Measurements from ENCODE around the gene FDPS.
"Not testable (repeated sequence)": the region's sequence is repeated elsewhere in the genome, so short reads cannot be mapped to it uniquely, and the experiment has no call there.

FDPS gene

GRCh38 chr1:155286544-155286943 lies 22.1 kb upstream of the FDPS start:
- DNase-seq, result no peak

DNA sequence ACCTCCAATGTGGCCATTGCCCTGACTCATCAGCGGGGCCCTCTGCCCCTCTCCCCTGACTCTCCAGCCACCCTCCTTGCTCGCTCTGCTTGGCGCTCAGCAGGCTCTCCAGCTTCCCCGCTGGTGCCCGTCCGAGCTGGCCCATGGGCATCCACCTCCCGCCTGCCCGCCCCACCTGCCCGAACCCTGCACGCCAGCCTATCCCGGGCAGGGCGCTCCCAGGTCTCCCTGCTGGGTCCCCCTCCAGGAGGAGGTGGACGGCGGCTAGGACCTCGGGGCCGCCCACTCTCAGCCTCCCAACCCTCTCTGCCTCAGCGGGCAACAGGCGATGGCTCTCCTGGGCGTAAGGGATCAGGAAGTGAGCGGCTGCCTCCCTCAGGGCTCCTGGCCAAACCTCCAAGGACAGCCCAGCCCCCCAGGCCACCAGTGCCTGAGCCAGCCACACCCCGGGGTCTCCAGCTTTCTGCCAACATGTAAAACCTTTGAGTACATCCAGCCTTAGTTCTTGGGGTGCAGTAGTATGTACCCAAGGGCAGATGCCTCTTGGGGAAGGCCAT lies 20.6 kb upstream of the FDPS start:
- no peak for DNase-seq

DNA sequence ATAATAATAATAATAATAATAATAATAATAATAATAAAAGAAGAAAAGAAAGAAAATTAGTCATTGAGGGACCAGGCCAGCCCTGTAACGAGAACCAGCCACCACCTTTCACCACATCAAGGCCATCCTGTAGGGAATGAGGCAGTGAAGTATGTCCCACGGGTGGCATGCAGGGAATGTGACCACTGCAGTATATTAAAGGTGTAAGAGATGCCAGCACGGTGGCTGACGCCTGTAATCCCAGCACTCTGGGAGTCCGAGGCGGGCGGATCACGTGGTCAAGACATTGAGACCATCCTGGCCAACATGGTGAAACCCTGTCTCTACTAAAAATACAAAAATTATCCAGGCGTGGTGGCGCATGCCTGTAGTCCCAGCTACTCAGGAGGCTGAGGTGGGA lies 17.7 kb upstream of the FDPS start:
- DNase-seq, result not testable (repeated sequence)

GRCh38 chr1:155293086-155293749 lies 15.4 kb upstream of the FDPS start:
- no peak for DNase-seq

- no peak for DNase-seq
Observed at GRCh38 chr1:155294520-155295182, 14.0 kb upstream of the FDPS start.

DNA sequence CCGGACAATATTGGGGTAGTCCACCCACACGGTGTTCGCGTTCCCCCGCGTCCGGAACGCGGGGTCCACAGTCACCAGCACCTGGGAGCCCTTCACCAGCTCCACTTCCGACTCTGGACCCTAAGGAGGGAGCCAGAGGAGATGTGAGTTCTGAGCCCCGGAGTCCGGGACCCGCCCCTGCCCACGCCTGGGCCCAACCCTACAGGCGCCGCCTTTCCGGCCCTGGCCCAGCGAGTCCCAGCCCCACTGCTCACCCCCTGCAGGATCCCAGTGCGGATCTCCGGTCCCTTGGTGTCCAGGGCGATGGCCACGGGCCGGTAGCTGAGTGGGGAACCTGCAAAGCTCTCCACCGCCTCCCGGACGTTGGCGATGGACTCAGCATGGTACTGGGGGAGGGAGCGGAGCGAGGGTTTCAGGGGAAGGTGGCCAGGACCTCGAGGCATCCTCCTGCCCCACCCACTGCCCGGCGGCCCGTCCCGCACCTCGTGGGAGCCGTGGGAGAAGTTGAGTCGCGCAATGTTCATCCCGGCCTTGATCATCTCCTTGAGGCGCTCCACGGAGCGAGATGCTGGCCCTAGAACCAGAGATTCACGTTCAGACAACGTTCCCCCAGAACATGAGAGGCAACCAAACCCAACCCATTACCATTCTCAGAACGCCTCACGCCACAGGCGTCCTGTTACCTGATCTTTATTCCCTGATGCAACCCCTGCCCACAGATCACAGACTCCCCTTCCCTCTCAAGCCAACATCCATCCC lies 13.3 kb upstream of the FDPS start:
- no peak for DNase-seq

DNA sequence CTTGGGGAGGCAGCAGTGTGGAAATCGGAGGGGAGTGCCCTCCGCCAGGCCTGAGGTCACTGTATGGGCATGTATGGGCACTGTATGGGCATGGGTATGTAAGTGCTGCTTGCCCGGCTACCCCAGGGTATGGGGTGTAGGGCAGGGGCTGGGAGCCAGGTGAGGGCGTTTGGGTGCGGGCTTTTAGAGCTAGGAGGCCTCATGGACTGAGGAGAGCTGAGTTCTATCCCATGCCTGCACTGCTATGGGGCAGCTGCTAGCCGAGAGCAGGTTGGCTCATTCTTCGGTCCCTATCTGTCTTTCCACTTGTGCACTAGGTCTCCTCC lies 12.8 kb upstream of the FDPS start:
- DNase-seq, result no peak

DNA sequence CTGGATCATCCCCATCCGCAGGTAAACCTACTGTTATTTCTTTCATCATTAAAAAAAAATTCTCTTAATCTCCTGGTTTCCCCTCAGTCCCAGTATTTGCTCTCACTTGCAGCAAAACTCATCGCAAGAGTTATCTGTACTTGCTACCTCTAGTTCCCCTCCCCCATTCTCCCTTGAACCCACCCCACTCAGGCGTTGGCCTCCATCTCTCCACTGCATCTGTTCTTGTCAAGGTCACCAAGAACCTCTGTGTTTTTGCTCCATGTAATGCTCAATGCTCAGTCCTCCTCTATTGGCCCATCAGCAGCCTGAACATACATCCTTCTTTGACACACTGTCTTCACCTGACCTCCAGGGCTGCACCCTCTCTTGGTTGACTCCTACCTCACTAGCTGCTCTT lies 12.0 kb upstream of the FDPS start:
- no peak for DNase-seq

- no peak for DNase-seq
Observed at GRCh38 chr1:155297384-155297783, 11.3 kb upstream of the FDPS start.

DNA sequence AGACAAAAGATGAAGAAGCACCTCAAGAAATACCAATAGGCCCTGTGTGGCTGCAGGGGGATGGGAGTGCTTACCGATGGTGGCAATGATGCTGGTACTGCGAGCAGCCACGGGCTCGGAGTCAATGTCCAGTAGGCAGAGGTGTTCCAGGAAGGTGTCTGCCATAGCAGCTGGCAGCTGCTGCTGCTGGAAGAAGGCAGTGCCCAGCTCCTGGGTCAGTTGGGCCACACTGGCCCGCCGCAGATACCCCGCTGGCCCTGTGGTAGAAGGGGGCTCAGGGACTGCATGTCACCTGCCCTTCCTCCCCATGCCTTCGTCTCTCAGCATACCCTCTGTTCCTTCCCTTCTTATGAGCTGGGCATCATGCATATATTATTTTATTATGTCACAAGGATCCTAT lies 8.6 kb upstream of the FDPS start:
- no peak for DNase-seq

DNA sequence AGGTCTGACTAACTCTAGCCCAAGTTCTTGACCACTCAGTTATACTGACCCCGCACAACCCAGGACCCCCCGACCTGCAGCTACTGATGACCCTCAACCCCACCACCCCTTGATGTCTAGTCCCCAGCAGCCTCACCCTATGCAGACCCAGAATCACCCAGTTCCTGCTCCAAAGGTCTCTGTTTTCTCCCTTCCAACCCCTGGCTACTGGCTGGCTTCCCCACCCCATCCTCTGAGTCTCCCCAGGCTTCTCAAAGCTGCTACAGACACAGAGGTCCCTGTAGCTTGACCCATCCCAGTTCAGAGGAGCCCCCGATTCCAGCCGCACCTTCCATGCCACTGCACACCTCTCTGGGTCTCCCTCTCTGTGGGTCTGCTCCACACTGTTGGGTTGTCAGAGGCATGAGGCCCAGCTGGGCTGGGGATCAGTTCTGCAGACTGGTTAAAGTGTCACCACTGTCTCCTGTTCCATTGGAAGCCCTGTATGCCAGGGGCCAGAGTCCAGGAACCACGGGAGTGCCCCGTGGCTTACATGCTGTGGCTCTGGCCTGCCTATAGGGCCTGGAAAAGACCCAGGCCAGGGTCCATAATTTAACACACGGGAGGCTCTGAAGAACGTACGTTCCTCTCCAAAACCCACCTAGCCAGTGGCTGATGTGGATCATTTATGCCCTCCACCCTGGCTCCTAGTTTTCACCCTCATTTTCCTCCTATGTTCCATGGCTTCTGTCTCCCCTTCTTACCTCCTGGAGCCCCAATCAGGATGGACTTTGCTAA lies 7.9 kb upstream of the FDPS start:
- DNase-seq, result no peak

DNA sequence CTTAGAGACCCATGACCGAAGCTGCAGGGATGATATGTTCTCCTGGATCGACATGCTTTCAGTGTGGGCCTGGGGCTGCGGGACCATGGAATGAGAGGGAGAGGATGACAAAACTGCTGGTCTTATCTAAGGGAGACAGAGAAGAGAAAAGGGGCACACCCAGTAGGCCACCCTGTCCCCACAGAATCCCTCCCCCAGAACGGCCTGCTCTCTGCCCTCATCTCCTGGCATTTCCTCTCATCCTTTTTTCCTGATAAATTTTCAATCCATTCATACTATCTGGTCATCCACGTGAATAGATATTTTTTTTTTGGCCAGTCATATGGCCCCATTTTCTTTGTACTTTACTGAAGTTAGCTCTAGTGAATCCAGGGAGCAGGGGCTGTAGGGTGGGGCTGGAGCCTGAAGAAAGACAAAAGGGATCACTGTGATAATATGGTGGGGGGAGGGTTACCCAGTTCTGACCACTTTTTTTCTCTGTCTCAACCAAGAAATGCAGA lies 7.3 kb upstream of the FDPS start, which contains the start of gene PKLR:
PKLR (minus strand) TSS at position 97 of the 500 bp plus-strand sequence; CDS start at position 54, 43 bp downstream.
- DNase-seq, result no peak

DNA sequence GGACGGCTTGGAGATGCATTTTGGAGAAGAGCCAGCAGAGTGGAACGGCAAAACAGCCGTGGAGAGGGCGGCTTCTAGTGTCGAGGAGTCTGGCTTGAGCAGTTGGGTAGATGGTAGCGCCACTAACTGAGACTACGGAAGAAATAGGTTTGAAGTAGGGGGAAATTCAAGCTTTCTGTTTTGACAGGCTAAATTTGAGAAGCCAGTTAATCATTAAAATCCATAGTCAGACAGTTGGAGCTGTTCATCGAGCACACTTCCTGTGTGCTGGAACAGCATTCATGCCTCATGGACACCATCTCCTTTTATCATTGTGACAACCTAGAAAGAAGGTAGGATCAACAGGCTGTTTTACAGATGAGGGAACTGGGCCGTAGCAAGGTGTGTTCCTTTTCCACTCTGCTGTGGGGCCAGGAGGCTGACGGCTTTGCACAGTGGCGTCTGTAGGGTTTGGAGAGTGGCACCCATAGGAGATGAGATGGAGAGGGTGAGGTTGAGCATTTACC lies 4.1 kb upstream of the FDPS start:
- peak; percentile 53 for DNase-seq

- no peak for DNase-seq
Observed at GRCh38 chr1:155305881-155306391, 2.7 kb upstream of the FDPS start.

DNA sequence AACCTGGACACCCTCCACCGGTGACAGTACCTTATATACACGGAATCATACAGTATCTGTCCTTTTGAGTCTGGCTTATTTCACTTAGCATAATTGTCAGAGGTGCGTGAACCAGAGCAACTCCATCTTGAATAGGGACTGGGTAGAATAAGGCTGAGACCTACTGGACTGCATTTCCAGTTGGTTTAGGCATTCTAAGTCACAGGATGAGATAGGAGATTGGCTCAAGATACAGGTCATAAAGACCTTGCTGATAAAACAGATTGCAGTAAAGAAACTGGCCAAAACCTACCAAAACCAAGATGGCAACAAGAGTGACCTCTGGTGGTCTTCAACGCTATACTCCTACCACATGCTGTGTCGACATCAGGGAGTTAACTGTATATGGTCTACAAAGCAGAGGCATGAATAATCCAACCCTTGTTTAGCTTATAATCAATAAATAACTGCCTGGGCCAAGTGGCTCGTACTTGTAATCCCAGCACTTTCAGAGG lies 1.4 kb upstream of the FDPS start:
- DNase-seq, result peak; percentile 22

DNA sequence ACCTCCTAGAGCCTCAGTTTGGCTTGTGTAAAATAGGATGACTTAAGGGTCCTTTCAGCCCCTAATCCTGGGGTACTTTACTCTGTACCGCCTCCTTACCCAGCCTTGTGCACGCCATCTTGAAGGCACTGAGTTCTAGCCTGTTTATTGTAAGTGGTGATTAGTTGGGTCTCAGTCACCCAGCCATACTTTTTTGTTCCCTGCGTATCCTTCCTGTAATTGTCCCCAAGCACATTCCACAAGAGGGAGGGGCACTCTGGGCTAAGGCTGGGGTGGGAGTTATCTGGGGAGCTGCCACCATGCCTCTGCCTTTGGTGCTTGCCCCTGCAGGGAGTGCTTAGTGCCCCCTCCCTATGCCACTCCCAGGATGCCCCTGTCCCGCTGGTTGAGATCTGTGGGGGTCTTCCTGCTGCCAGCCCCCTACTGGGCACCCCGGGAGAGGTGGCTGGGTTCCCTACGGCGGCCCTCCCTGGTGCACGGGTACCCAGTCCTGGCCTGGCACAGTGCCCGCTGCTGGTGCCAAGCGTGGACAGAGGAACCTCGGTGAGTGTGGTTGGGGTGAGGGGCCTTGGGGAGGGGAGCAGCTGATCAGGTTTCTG lies 856 bp downstream of the FDPS start:
- no peak for DNase-seq

GRCh38 chr1:155313261-155313660 lies 4.6 kb downstream of the FDPS start:
- no peak for DNase-seq

GRCh38 chr1:155316922-155317321 lies 8.3 kb downstream of the FDPS start:
- DNase-seq, result no peak

GRCh38 chr1:155318082-155318481 lies 9.4 kb downstream of the FDPS start:
- DNase-seq, result no peak

- DNase-seq, result no peak
Observed at GRCh38 chr1:155319536-155319935, 10.9 kb downstream of the FDPS start.

DNA sequence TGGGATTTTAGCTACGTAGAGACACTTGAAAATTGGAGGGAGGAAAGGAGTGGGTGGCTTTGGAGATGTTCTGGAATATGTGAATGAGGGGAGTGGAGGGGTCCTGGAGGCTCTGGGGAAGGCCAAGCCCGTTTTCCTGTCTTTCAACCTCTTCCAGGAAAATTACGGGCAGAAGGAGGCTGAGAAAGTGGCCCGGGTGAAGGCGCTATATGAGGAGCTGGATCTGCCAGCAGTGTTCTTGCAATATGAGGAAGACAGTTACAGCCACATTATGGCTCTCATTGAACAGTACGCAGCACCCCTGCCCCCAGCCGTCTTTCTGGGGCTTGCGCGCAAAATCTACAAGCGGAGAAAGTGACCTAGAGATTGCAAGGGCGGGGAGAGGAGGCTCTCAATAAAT lies 11.6 kb downstream of the FDPS start:
- DNase-seq, result no peak

Data from kidney glomerular epithelial cell (primary cell).